Neutrophil (primary cell): ENCODE results near the gene NCK2.
A peak's percentile ranks its signal among the peaks of the same experiment; 100 is the strongest.

Source experiments
- H3K27ac ChIP-seq: fragments of 200-600 bp; sonication (generic); 2 replicates; pipeline ENCODE4 v1.5.1; 2016; ENCODE audit warnings: mild to moderate bottlenecking, moderate library complexity
- H3K27me3 ChIP-seq: fragments of 200-600 bp; sonication (generic); 2 replicates; pipeline ENCODE4 v1.6.0; 2016; ENCODE audit warnings: mild to moderate bottlenecking
- H3K36me3 ChIP-seq: fragments of 200-600 bp; sonication (generic); 2 replicates; pipeline ENCODE4 v1.5.1; 2017
- H3K4me1 ChIP-seq, 2 experiments: fragments of 200-600 bp in 1 of 2; sonication (generic) in 1 of 2; 1 replicate in 1 of 2; 2 replicates in 1 of 2; pipeline versions ENCODE4 v1.5.1 to v1.6.1; 2013 to 2016; ENCODE audit warnings: low read depth in 1 of 2, low read length in 1 of 2, mild to moderate bottlenecking in 1 of 2, moderate library complexity in 1 of 2; ENCODE audit not compliant: control insufficient read depth in 1 of 2, insufficient read depth in 1 of 2
- H3K4me3 ChIP-seq, 2 experiments: fragments of 200-600 bp in 1 of 2; sonication (generic) in 1 of 2; 1 replicate in 1 of 2; 2 replicates in 1 of 2; pipeline ENCODE4 v1.5.1; 2013 to 2016; ENCODE audit warnings: low read depth in 1 of 2, low read length in 1 of 2, mild to moderate bottlenecking in 1 of 2, moderate library complexity in 1 of 2
- H3K9me3 ChIP-seq: fragments of 200-600 bp; sonication (generic); 2 replicates; pipeline ENCODE4 v1.5.1; 2016
- CTCF ChIP-seq: fragments of 200-600 bp; sonication (generic); IDR thresholded peaks from 2 replicates; pipeline ENCODE4 v1.5.1; 2016; ENCODE audit warnings: antibody characterized with exemption

The NCK2 gene

DNA sequence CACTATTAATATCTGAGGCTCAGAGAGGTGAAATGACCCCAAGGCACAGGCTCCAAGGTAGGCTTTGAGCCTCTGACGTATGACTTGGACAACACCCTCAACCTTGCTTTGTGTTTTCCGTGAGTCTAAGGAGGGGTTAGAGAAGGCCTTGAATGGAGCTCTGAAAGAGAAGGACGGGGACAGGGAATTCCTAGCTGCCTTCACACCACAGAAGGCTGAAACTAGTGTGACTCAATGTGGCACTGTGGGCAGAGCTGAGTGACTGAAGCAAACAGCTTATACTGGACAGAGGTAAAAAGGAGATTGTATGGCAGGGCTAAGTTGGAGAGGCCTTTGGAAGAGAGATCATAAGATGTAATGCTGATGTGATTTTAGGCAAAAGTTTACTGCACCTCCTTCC, 3.5 kb upstream of the NCK2 start:
- H3K4me1 ChIP-seq, result peaks cover 12 to 15% of the 10 kb centered on the region in 2 experiments
- no peaks in the 10 kb centered on the region for H3K9me3 ChIP-seq
- H3K36me3 ChIP-seq, result no peaks in the 10 kb centered on the region
- no peaks in the 10 kb centered on the region for H3K27me3 ChIP-seq
- no peak overlapping the region for H3K4me3 ChIP-seq
- no peak for TF ChIP-seq CTCF
- H3K27ac ChIP-seq, result no peak overlapping the region

DNA sequence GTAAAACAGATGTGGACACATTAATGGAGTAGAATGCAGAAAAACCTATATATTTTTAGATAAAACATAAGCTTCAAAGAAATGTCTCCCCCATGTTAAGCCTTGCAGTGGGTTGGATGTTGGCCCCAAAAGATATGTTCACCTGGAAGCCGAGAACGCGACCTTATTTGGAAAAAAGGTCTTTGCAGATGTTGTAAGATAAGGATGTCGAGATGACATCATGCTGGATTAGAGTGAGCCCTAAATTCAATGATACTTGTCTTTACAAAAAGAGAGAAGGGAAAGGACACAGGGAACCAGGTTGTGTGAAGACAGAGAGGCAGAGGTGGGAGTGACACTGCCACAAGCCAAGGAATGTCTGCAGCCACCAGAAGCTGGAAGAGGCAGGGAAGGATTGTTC, 3.1 kb upstream of the NCK2 start:
- Histone ChIP-seq H3K36me3 (no peaks in the 10 kb centered on the region), H3K9me3 (no peaks in the 10 kb centered on the region), H3K4me3 (no peak overlapping the region), H3K27ac (no peak overlapping the region), H3K27me3 (no peaks in the 10 kb centered on the region), H3K4me1 (peaks cover 17 to 20% of the 10 kb centered on the region in 2 experiments)
- TF ChIP-seq CTCF, result no peak

- peaks cover 32 to 33% of the 10 kb centered on the region in 2 experiments for H3K4me1 ChIP-seq
- H3K4me3 ChIP-seq, result peak overlapping the region; percentile 85 to 92
- no peaks in the 10 kb centered on the region for H3K9me3 ChIP-seq
- no peaks in the 10 kb centered on the region for H3K27me3 ChIP-seq
- H3K27ac ChIP-seq, result peak overlapping the region; percentile 71
- no peaks in the 10 kb centered on the region for H3K36me3 ChIP-seq
- TF ChIP-seq CTCF, result no peak
Measured at GRCh38 chr2:105744091-105744908, 412 bp upstream of the NCK2 start.

DNA sequence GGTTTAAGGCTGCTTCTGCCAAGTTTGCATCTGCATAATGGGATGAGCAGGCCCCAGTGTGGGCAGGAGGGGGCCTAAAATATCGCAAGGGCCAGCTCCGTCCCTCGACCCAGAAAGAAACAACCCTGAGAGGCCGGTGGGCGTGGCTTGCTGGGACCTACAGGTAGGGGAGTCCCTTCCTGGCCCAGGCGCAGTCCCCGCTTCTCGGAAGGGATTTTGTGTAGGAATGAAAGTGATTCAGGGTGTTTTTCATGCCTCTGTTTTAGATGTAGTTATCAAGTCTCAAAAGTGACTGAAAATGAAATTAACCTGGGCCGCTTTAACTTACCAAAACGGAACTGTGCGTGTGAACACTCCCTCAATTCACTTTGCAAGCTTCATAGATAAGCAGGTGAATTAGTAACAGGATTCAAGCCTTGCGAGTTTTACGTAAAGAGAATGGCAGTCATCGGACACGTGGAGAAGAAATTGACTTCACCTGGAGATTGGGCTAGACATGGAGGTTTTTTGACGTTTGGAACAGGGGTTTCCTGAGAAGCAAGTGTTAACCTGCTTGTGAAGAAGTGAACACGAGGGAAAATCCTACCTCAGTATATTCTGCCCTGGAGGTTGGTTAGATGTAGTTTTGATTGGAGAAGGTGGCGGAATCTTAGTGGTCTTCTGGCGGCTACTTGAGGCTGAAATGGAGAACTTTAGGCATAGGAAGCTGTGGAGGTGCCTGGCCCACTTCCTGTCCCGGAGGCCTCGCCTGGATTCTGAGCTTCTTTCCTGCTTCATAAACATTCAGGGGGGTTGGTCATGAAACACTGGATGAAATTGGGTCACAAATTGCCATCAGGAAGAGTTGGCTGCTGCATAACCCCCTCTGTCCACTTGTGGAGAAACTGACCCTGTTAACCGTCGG, 1.7 kb downstream of the NCK2 start:
- peak overlapping the region; percentile 85 for H3K27ac ChIP-seq

More for the DNA sequence above, 1.7 kb downstream of the NCK2 start:
- Histone ChIP-seq H3K36me3 (no peaks in the 10 kb centered on the region), H3K27me3 (no peaks in the 10 kb centered on the region), H3K4me1 (peaks cover 40 to 43% of the 10 kb centered on the region in 2 experiments), H3K4me3 (peak overlapping the region; percentile 72 to 92), H3K9me3 (no peaks in the 10 kb centered on the region)
- no peak for TF ChIP-seq CTCF
